Spleen (tissue), 7 donors: Measurements from ENCODE around the gene SPEN.

ENCODE experiments used
- POLR2A ChIP-seq, 3 donors: fragments of 450-650 bp; IDR thresholded peaks; one replicate each; pipeline ENCODE4 v1.5.1; 2017; ENCODE audit warnings: antibody characterized with exemption in 3 of 3, mild to moderate bottlenecking in 1 of 3
- POLR2AphosphoS5 ChIP-seq, 3 donors: sonication (generic); formaldehyde crosslinking; IDR thresholded peaks; one replicate each; pipeline ENCODE4 v1.5.1; 2017; ENCODE audit warnings: antibody characterized with exemption in 3 of 3
- TF ChIP-seq, protein P1 (sequence below), 11 experiments: fragments of 200-600 bp in 7 of 11; fragments of 450-650 bp in 4 of 11; sonication (generic) in 4 of 11; IDR thresholded peaks in 8 of 11; conservative IDR thresholded peaks in 3 of 11; 1 replicate in 7 of 11; 2 replicates in 4 of 11; pipeline versions ENCODE4 v1.4.0 to v1.8.0; 2016 to 2021; ENCODE audit warnings: antibody characterized with exemption in 11 of 11, inconsistent platforms in 4 of 11, mild to moderate bottlenecking in 1 of 11
- donor health status: DM: no; HTN: no; CAD: no; lungs with moderate emphysema.
- donor health status: DM: no; HTN: no; CAD: no.
- donor health status: DM: no; HTN: no; CAD: no.

DNA sequence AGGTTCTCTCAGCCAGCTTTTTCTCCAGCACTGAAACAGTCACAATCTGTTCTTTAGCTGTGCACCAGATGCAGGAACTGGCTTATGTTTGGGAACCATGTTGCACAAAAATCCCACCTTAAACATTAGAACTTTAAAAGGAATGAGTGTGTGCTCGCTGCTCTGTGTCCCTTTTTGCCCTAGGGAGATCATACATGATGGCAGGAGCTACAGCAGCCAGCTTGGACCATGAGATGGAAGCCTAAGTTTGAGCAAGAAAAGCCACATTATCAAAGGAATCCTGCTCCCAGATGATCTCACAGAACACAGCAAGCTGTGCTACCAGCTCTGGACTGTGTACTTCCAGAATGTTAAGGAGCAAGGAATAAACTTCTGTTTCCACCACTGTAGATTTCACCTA is 124.9 kb downstream of the SPEN start:
- no peak for TF ChIP-seq POLR2A (IDR thresholded peaks at IDR 0.05)
- TF ChIP-seq, protein P1, sequence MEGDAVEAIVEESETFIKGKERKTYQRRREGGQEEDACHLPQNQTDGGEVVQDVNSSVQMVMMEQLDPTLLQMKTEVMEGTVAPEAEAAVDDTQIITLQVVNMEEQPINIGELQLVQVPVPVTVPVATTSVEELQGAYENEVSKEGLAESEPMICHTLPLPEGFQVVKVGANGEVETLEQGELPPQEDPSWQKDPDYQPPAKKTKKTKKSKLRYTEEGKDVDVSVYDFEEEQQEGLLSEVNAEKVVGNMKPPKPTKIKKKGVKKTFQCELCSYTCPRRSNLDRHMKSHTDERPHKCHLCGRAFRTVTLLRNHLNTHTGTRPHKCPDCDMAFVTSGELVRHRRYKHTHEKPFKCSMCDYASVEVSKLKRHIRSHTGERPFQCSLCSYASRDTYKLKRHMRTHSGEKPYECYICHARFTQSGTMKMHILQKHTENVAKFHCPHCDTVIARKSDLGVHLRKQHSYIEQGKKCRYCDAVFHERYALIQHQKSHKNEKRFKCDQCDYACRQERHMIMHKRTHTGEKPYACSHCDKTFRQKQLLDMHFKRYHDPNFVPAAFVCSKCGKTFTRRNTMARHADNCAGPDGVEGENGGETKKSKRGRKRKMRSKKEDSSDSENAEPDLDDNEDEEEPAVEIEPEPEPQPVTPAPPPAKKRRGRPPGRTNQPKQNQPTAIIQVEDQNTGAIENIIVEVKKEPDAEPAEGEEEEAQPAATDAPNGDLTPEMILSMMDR (IDR thresholded peaks at IDR 0.05 in 8 of 11, conservative IDR thresholded peaks at IDR 0.05 in 3 of 11): no peak
- no peak for TF ChIP-seq POLR2AphosphoS5 (IDR thresholded peaks at IDR 0.05)
